HuH-7 (cell line): Measurements from ENCODE around the gene LSG1.
"Not testable (repeated sequence)": the region's sequence is repeated elsewhere in the genome, so short reads cannot be mapped to it uniquely, and the experiment has no call there.

ENCODE experiments used
- DNase-seq: peaks from one replicate; pipeline ENCODE4 v3.0.0; 2011; ENCODE audit warnings: low spot score

LSG1 gene

DNA sequence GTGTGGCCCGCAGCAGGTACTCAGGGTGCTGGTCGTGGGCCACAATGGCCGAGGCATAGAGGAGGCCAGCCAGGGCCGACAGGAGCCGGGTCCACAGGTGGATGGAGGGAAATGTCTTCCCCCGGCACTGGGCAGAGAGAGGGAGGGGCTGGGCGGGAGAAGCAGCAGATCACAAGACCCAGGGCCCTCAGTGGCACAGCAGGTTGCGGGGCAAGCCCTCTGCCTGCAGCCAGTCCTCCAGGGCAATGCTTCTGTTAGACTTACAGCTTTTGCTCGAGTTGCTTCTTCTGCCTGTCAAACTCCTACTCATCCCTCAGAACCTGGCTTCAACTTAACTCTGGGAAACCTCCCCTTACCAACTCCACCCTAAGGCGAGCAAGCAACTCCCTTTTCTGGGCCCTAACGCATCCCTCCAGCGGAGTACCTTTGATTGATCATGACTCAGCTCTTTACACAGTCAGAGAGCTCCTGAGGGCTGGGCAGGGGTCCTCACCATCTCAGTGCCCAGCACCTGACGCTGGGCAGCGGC, 54.8 kb downstream of the LSG1 start:
- no peak for DNase-seq

DNA sequence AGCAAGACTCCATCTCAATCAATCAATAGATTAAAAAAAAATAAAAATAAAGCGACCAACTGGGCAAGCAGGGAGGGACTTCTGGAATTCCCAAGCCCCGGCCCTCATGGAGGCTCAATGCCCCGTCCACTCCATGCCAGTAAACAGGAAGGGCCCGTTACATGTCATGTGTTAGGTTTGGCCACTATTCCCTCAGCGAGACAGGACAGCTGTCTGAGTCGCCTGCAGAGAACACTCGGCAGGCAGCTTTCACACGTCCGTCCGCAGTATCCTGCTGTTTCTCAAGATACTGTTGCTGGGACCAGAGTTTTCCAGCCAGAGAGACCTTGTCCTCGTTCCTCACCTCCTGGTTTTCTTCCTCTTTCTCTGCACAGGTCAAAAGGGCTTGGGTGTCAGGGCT, 56.8 kb downstream of the LSG1 start:
- no peak for DNase-seq

DNA sequence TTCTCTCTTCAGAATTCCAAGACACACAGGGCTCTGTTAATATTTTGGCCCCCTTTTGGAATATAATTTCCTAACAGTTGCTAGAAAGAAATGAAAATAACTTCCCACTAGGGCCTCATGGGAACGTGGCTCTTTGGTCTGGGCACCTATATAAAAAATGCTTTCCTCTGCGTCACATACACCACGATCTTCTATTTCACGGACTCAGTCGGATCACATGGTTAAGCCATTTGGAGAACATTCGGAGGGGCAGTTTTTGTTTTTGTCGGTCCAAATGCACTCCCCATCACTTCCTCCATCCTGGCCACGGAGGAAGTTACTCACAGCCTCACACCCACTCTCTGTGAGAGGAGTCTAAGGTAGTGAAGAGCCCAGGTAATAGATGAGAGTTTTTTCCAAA, 59.8 kb downstream of the LSG1 start:
- DNase-seq = no peak

DNA sequence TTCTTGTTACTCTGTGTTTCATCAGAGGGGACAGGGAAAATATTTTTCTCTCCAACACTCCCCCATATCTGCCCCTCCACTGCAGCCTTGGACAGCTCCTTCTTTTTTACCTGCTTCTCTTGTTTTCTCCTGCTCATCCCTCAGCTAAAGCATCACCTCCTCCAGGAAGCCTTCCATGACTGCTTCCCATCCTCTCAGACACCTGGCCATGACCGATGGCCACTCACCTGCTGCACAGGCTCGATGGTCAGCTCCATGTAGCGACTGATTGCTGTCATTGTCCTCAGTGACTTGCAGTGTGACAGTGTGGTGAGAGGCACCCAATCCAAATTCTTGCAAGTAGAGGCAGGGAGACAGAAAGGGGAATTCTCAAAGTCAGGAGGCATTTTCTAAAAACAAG, 61.3 kb downstream of the LSG1 start:
- no peak for DNase-seq

DNA sequence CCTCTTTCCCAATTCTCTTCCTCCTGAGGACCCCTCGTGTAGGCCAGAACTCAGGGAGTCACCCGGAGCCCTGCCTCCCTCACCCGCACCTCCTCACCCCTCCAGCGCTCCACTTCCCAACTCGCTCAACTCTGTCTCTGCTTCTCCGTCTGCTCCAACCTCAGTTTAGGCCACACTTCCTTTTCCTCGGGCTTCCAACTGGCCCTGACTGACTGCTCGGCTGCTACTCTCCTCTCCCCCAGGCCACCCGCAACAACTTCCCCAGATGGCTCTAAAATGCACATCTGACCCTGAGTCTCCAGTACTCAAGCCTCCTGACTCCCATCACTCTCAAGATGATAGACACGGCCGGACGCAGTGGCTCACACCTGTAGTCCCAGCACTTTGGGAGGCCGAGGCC, 62.4 kb downstream of the LSG1 start:
- no peak for DNase-seq

DNA sequence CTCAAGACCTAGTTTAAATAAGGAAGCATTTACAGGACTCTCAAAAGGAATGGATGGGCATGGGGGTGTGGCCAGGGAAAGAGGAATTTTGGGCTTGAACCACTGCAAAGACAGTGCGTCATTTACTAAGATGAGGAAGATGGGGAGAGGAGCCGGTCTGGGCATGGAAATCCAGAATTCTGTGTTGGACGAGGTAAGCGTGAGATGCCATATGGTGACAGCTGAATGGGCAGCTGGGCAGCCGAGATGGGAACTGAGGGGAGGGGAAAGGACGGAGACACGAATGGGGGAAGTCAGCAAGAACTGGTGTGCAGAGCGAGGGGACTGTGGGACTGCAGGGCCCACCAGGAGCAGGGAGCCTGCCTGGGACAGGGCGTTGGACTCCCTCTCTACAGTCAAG, 63.0 kb downstream of the LSG1 start:
- no peak for DNase-seq

DNA sequence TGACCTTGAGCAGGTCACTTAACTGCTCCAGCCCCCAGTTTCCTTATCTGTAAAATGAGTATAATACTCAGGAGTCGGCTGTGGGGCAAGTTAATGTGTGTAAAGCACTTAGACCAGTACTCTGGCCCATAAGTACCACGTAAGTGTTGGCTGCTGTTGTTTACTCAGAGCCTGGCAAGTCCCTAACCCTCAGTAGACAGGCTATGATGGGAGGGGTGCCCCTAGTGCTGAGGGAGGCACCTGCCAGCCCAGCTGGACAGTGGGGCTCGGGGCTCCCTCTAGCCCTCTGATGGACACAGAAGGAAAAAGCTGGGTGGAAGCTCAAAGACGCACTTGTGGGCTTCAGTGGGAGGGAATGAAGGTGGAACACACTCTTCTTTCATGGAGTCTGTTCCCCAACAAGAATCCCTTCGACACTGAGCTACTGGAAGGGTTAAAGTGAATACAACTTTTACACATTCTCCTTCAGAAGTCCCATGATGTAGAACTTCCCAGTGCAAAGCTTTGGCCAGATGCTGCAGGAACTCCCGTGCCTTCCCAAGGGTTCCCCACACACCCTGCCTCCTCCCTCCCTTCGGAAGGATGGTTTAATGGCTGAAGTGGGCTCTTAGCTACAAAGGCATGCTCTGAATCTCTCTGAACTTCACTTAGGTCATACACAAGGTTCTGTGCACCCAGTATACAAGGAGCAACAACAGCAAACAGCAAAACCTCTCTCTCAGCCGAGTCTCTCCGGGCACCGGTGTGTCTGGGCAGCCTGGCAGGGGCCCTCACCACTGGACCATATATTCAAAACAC, 64.2 kb downstream of the LSG1 start:
- DNase-seq = no peak

GRCh38 chr3:194606941-194607340, 65.0 kb downstream of the LSG1 start:
- no peak for DNase-seq

DNA sequence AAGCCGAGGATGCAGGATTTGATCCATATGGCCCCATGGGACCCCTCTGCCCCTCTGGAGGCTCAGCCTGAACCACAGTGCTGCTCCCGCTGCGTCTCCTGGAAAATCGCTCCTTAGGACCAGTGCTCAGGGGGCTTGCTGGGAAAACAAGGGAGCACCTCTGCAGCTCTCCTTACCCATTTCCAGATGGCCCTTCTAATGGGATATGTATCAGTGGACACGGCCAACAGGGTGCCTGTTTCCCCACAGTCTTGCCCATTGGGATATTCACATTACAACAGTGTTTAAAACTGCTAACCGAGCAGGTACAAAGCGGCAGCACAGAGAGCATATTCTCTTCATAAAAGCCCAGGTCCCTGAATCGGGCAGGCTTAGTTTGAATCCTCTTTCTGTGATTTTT, 65.8 kb downstream of the LSG1 start:
- no peak for DNase-seq

- not testable (repeated sequence) for DNase-seq
These were observed 66.7 kb downstream of the LSG1 start for GRCh38 chr3:194605314-194605713.

DNA sequence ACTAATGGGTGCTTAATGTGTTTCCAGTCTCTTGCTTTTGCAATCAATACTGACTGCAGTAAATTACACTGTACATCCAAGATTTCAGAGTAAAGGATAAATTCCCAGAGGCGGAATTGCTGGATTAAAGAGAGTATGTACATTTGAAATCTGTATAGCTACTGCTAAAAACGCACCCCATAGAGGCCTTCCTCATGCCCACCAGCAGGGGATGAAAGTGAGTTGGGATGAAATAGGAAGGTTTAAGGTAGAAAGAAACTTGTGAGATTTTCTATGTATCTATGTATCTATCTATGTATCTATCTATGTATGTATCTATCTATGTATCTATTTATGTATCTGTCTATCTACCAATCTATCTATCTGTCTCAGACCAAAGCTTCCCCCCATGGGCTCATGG, 67.2 kb downstream of the LSG1 start:
- no peak for DNase-seq

- DNase-seq = no peak
These were observed 67.9 kb downstream of the LSG1 start for GRCh38 chr3:194604126-194604525.

- no peak for DNase-seq
These were observed 69.3 kb downstream of the LSG1 start for GRCh38 chr3:194602669-194603171.

GRCh38 chr3:194598771-194599557, 73.0 kb downstream of the LSG1 start:
- no peak for DNase-seq

DNA sequence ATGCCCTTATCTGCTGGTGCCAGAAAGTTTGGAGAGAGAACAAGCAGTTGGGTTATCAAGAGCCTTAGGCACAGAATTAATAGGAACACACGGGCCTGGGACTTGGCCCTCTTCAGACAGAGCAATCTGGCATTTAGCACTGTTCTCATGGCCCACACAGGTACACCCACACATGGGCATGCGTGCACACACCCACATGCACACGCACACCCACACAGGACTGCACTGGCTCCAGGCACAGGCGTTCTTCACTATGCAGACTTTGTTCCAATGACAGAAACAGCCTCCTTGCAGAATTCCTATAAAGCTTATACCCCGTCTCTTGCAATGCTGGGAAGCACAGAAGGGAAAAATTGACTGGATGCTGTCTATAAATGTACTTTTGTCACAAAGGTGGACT, 75.1 kb downstream of the LSG1 start:
- no peak for DNase-seq

- no peak for DNase-seq
These were observed 78.9 kb downstream of the LSG1 start for GRCh38 chr3:194592798-194593752.
